SK-MEL-5 (cell line): Measurements from ENCODE around the gene HAUS5. TPM values are rescaled to one million over a fixed set of nuclear protein-coding genes. Genes with fewer than 3 reads are reported as not detected.
"Not testable (repeated sequence)": the region's sequence is repeated elsewhere in the genome, so short reads cannot be mapped to it uniquely, and the experiment has no call there.

ENCODE experiments used
- DNase-seq: peaks from one replicate; pipeline ENCODE4 v3.0.0-alpha.2; 2016; ENCODE audit warnings: low read depth, low spot score
- in situ Hi-C: cut with HindIII; loops from 2 replicates; pipeline ENCODE4 v1.10.0; 2016; ENCODE audit warnings: low sequenced_read_pairs, high pct_unique_total_duplicates, low pct_unique_long_range_greater_than_20kb
- total RNA-seq: library from RNA; depleted of rRNA; stranded (reverse); fragments of >200 nt; shearing (Covaris generic); gene quantifications from 2 replicates; pipeline ENCODE4 v1.2.3, GENCODE V29; 2014

HAUS5 gene
- total RNA-seq, 1 experiment from 2014 or later = 11.1 TPM

DNA sequence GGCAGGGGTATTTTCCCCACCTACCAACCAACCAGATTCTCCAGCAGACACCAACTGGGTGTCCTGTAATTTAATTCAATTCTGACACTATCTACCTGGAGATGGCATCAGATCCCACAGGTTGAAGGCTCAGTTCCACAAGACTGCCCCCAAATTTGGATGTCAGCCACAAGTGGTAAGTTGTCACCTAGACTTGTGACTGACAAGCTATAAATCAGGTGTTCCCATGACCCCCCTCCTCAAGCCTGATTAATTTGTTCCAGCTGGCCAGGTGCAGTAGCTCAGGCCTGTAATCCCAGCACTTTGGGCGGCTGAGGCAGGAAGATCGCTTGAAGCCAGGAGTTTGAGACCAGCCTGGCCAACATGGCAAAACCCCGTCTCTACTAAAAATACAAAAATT lies 10.6 kb upstream of the HAUS5 start:
- in situ Hi-C loops = no loop called here
- no peak for DNase-seq

DNA sequence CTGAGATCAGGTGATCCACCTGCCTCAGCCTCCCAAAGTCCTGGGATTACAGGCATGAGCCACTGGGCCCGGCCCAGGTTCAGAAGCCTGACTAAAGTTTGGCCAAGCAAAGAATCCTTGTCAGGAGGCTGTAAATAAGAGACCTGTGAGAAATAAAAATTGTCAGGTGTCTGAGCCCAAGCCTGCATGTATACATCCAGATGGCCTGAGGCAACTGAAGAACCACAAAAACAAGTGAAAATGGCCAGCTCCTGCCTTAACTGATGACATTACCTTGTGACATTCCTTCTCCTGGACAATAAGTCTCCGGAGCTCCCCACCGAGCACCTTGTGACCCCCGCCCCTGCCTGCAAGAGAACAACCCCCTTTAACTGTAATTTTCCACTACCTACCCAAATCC lies 8.1 kb upstream of the HAUS5 start:
- DNase-seq = peak; percentile 18
- in situ Hi-C loops = not testable (repeated sequence)

DNA sequence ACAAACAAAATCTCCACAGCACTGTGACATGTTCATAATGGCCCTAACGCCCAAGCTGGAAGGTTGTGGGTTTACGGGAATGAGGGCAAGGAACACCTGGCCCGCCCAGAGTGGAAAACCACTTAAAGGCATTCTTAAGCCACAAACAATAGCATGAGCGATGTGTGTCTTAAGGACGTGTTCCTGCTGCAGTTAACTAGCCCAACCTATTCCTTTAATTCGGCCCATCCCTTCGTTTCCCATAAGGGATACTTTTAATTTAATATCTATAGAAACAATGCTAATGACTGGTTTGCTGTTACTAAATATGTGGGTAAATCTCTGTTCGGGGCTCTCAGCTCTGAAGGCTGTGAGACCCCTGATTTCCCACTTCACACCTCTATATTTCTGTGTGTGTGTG lies 5.4 kb upstream of the HAUS5 start:
- in situ Hi-C loops, DNase-seq: not testable (repeated sequence)

GRCh38 chr19:35607661-35608060 lies 4.9 kb upstream of the HAUS5 start:
- in situ Hi-C loops = no loop called here
- DNase-seq = no peak

DNA sequence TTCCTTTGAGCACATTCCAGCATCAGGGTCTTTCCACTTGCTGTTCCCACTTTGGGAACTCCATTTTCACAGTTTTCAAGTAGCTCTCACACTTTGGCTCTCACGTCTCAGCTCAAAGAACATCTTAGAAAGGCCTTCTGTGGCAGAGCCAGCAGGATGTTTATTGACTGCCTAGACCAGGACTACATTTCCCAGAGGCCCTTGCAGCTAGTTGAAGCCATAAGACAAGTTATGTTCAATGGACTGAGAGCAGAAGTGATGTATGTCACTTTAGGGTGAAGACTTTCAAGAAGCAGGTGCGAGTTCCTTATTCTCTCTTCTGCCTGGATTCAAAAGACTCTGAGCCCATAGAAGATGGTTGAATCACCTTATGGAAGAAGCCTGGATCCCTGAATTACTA lies 4.3 kb upstream of the HAUS5 start:
- in situ Hi-C loops = no loop called here
- DNase-seq = peak; percentile 27

DNA sequence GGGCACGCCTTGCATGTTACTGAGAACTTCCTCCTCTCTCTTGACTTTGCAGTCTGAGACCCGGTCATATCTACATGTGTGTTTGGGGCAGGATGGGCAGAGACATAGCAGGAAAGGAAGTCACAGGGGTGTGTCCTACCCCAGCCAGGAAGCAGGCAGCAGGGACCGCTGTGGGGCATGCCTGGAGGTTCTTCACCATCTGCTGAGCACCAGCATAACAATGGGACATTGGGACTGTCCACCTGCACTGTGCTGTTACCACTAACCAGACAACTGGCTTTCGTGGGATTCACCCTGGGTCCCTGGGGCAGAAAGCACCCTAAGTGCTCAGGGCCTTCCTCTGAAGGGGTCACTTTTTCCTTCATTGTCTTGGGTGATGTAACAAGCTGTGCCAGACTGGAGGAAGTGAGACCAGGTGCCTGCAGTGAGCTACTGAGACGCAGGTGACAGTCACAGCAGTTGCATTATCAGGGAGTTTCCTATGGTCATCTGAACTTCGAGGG lies 2.6 kb upstream of the HAUS5 start:
- in situ Hi-C loops = no loop called here
- DNase-seq = no peak

DNA sequence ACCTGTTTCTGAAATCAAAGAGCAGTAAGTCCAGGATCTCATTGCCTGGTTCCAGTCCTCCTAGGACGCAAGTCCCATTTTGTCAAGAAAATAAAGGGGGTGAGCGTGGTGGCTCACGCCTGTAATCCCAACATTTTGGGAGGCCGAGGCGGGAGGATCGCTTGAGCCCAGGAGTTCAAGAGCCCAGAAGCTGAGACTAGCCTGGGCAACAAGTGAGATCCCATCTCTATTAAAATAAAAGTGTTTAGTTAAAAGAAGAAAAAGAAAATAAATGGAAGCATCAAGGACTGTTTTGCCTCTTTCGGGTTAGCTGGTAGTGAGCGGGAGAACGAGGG lies 344 bp upstream of the HAUS5 start:
- in situ Hi-C loops = no loop called here
- no peak for DNase-seq

GRCh38 chr19:35613574-35613973 lies 1.0 kb downstream of the HAUS5 start:
- in situ Hi-C loops = no loop called here
- no peak for DNase-seq

DNA sequence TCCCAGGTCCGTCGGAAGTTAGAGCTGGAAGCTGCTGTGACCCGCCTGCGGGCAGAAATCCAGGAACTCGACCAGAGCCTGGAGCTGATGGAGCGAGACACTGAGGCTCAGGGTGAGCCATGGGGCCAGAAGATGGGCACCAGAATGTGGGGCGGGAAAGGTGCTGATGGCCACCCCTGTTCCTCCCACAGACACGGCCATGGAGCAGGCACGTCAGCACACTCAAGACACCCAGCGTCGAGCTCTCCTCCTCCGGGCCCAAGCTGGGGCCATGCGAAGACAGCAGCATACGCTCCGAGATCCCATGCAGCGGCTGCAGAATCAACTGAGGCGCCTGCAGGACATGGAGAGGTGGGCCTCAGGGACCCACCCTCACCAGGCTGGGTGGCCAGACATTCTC lies 2.5 kb downstream of the HAUS5 start:
- in situ Hi-C loops = no loop called here
- no peak for DNase-seq

- peak; percentile 16 for DNase-seq
- in situ Hi-C loops = no loop called here
These were observed 6.3 kb downstream of the HAUS5 start for GRCh38 chr19:35618857-35619256.

GRCh38 chr19:35619290-35619923 lies 6.9 kb downstream of the HAUS5 start:
- in situ Hi-C loops = no loop called here
- no peak for DNase-seq

- in situ Hi-C loops = no loop called here
- no peak for DNase-seq
These were observed 7.5 kb downstream of the HAUS5 start for GRCh38 chr19:35620001-35620400.

- in situ Hi-C loops = no loop called here
- DNase-seq = no peak
These were observed 9.2 kb downstream of the HAUS5 start for GRCh38 chr19:35621708-35622107.

GRCh38 chr19:35622750-35623149 lies 10.2 kb downstream of the HAUS5 start:
- no peak for DNase-seq
- in situ Hi-C loops = no loop called here

DNA sequence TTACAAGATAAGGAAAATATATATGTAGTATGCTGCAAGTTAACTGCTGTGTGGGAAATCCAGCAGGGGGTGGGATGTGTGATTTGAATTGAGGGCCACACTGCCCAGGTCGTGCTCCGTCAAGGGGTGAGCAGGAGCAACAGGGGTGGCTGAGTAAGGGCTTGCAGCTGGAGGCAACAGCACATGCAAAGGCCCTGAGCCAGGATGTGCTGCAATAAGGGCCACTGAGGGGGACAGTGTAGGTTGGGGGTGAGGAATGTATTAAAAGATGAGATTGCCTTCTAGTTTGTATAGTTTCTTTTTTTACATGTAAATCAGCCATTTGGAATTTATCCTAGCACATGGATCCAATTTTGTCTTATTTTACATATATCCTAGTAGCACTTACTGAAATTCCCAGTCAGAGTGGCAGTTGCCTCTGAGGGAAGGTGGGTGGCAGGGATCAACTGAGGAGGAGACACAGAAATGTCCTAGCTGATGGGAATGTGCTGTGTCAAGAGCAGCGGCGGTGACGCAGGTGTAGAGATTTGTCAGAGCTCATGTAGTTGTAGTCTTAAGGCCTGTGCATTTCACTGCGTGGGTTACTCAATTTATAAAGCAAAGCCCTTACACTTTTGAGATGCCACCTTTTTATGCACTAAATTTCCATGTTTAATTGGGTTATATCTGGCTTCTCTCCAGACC lies 10.9 kb downstream of the HAUS5 start:
- no peak for DNase-seq
- in situ Hi-C loops = no loop called here

DNA sequence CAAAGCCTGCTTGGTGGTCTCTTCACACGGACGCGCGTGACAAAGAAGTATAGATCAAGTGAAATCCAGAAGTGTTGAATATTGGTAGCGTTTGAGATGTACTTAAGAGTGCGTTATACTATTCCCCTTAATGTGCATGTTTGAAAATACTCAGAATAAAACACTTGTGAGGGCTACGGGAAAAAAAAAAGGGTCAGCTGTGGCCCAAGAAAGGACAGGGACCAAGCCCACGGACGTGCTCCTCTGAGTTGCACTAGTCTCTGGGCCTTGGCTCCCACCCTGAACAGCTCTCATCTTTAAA lies 15.7 kb downstream of the HAUS5 start:
- in situ Hi-C loops = no loop called here
- DNase-seq = no peak

DNA sequence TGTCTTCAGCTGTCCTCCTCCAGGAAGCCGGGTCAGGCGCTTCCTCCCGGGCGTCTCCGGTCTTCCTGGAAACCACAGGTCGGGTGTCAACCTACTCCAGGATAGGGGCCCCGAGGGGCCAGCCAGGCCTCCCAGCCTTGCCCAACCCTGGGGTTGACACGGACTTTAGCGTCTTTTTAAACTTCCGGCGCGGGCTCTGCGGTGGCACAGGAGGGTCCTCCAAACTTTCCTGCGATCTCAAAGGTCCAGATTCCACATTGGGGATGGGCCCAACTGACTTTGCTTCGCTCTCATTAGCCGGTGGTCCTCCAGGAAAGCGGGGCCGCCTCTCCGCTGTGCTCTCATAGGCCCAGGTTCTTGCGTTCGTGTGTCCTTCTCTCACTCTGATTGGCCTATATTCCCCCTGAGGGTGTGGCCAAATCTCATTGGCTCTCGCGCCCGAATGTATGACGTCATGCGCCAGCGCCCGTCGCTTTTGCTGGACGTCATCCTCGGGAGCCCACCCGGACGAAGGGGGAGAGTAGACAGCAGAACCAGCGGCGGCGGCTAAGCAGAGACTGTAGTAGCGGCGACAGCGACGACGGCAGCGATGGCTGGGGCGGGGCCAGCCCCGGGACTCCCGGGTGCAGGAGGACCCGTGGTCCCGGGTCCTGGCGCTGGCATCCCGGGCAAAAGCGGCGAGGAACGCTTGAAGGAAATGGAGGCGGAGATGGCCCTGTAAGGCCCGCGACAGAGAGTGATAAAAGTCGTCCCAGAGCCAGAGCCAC lies 16.2 kb downstream of the HAUS5 start, which contains the start of gene RBM42:
TSS of gene RBM42 (plus strand) at position 472 of the 767 bp plus-strand sequence. CDS start at position 590, 118 bp downstream.
- DNase-seq = peak; percentile 99
- in situ Hi-C loops = no loop called here

DNA sequence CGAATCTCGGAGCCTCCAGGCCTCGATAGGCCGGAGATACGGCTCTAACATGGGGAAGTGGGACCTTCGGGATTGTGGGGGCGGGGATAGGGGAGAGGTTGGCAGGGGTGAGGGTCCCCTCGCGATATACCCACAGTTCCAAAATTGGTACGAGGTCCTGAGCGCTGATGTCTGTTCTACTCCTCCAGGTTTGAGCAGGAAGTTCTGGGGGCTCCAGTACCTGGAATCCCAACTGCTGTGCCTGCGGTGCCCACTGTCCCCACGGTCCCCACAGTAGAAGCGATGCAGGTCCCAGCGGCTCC lies 16.7 kb downstream of the HAUS5 start:
- DNase-seq = no peak
- in situ Hi-C loops = no loop called here
